NAMALWA (cell line): ENCODE measurements around the gene TESMIN.

ENCODE experiments used
- DNase-seq: peaks from one replicate; pipeline ENCODE4 v3.0.0-alpha.2; 2015; ENCODE audit warnings: low spot score

The TESMIN gene

GRCh38 chr11:68683121-68683520 lies 68.2 kb downstream of the TESMIN start:
- DNase-seq: no peak

- DNase-seq: no peak
These were observed 68.8 kb downstream of the TESMIN start for GRCh38 chr11:68682531-68682961.

- no peak for DNase-seq
These were observed 70.6 kb downstream of the TESMIN start for GRCh38 chr11:68680541-68681231.

- DNase-seq: no peak
These were observed 73.3 kb downstream of the TESMIN start for GRCh38 chr11:68678031-68678441.

GRCh38 chr11:68677432-68677831 lies 73.9 kb downstream of the TESMIN start:
- DNase-seq: no peak

GRCh38 chr11:68674461-68674860 lies 76.9 kb downstream of the TESMIN start:
- no peak for DNase-seq

GRCh38 chr11:68673991-68674390 lies 77.3 kb downstream of the TESMIN start:
- DNase-seq: no peak

- no peak for DNase-seq
These were observed 77.9 kb downstream of the TESMIN start for GRCh38 chr11:68673306-68673945.

GRCh38 chr11:68670208-68670992 lies 80.9 kb downstream of the TESMIN start:
- no peak for DNase-seq

- no peak for DNase-seq
These were observed 81.8 kb downstream of the TESMIN start for GRCh38 chr11:68669301-68670090.

- no peak for DNase-seq
These were observed 83.5 kb downstream of the TESMIN start for GRCh38 chr11:68667511-68668500.

GRCh38 chr11:68666849-68667248 lies 84.5 kb downstream of the TESMIN start:
- no peak for DNase-seq

- no peak for DNase-seq
These were observed 85.9 kb downstream of the TESMIN start for GRCh38 chr11:68665436-68665835.

- no peak for DNase-seq
These were observed 86.4 kb downstream of the TESMIN start for GRCh38 chr11:68664906-68665305.

GRCh38 chr11:68664141-68664540 lies 87.2 kb downstream of the TESMIN start:
- DNase-seq: no peak

- no peak for DNase-seq
These were observed 87.8 kb downstream of the TESMIN start for GRCh38 chr11:68663482-68664010.

- DNase-seq: no peak
These were observed 89.4 kb downstream of the TESMIN start for GRCh38 chr11:68661697-68662603.

- DNase-seq: no peak
These were observed 90.3 kb downstream of the TESMIN start for GRCh38 chr11:68661014-68661413.

- DNase-seq: no peak
These were observed 91.1 kb downstream of the TESMIN start for GRCh38 chr11:68660066-68660810.
